Neural cell (in vitro differentiated cells): ENCODE results near the gene BMP7.

Experiments used
- CTCF ChIP-seq: fragments of 450-650 bp; IDR thresholded peaks from 2 replicates; pipeline ENCODE4 v1.5.1; 2014; ENCODE audit warnings: antibody characterized with exemption, mild to moderate bottlenecking, moderate library complexity; ENCODE audit not compliant: poor library complexity, severe bottlenecking
- EP300 ChIP-seq: fragments of 450-650 bp; conservative IDR thresholded peaks from 2 replicates; pipeline ENCODE4 v1.6.1; 2014; ENCODE audit warnings: antibody characterized with exemption, mild to moderate bottlenecking, moderate library complexity; ENCODE audit not compliant: poor library complexity, severe bottlenecking
- EZH2 ChIP-seq: fragments of 200-600, 300-800 bp; shearing (Covaris generic), sonication (generic); IDR thresholded peaks from 2 replicates; pipeline ENCODE4 v1.6.1; 2014; ENCODE audit warnings: antibody characterized with exemption, low read length, borderline replicate concordance, mild to moderate bottlenecking; ENCODE audit not compliant: insufficient read depth, poor library complexity, severe bottlenecking
- POLR2AphosphoS5 ChIP-seq: IDR thresholded peaks from 2 replicates; pipeline ENCODE4 v1.6.1; 2012
- RAD21 ChIP-seq: fragments of 450-650 bp; conservative IDR thresholded peaks from 2 replicates; pipeline ENCODE4 v1.6.1; 2014; ENCODE audit warnings: antibody characterized with exemption, mild to moderate bottlenecking, moderate library complexity
- REST ChIP-seq: IDR thresholded peaks from 2 replicates; pipeline ENCODE4 v1.6.1; 2012; ENCODE audit warnings: borderline replicate concordance
- SMC3 ChIP-seq: fragments of 450-650 bp; conservative IDR thresholded peaks from 2 replicates; pipeline ENCODE4 v1.6.1; 2014; ENCODE audit warnings: antibody characterized with exemption, mild to moderate bottlenecking, moderate library complexity; ENCODE audit not compliant: poor library complexity
- TAF1 ChIP-seq: IDR thresholded peaks from 2 replicates; pipeline ENCODE4 v1.6.1; 2012; ENCODE audit warnings: low read depth

GRCh38 chr20:57240581-57241362 lies 25.7 kb downstream of the BMP7 start:
- TF ChIP-seq EP300 (no peak), CTCF (no peak), RAD21 (no peak), EZH2 (no peak), POLR2AphosphoS5 (no peak), TAF1 (no peak), SMC3 (no peak), REST (no peak)
